CD4-positive, alpha-beta T cell (primary cell): ENCODE measurements around the gene LRPAP1. TPM values are rescaled to one million over a fixed set of nuclear protein-coding genes. Genes with fewer than 3 reads are reported as not detected.

Experiments
- ATAC-seq: fragments of 200-7000 bp; cut with Tn5 transposase; one replicate; pipeline ENCODE4 v1.10.0; 2022; ENCODE audit warnings: mild to moderate bottlenecking; ENCODE audit not compliant: poor library complexity
- CTCF ChIA-PET: fragments of 350-600 bp; sonication (Branson Sonifier 250); formaldehyde crosslinking; loops from one replicate; lab custom pipeline; 2021; ENCODE audit warnings: antibody characterized with exemption, inconsistent platforms; lab: Charles Lee
- POLR2A ChIA-PET: fragments of 350-600 bp; sonication (Branson Sonifier 250); formaldehyde crosslinking; loops from one replicate; lab custom pipeline; 2021; ENCODE audit warnings: antibody characterized with exemption, inconsistent platforms; lab: Charles Lee
- DNase-seq, 14 experiments: peaks; one replicate each; pipeline ENCODE4 v3.0.0-alpha.2; 2013 to 2020; ENCODE audit warnings: mixed read lengths in 2 of 14
- H3K27ac ChIP-seq, 2 donors: one replicate each; pipeline versions ENCODE4 v1.5.1 to v1.7.0; 2013; ENCODE audit warnings: low read length in 2 of 2, low read depth in 1 of 2, mild to moderate bottlenecking in 1 of 2
- H3K27me3 ChIP-seq, 2 experiments: 1 replicate in 1 of 2; 2 replicates in 1 of 2; pipeline versions ENCODE4 v1.6.1 to v1.7.0; 2013; ENCODE audit warnings: low read length in 2 of 2, control low read depth in 1 of 2, mild to moderate bottlenecking in 1 of 2, moderate library complexity in 1 of 2; ENCODE audit not compliant: insufficient read depth in 2 of 2, control insufficient read depth in 1 of 2
- H3K36me3 ChIP-seq: one replicate; pipeline ENCODE4 v1.6.1; 2013; ENCODE audit warnings: low read length, control low read depth; ENCODE audit not compliant: insufficient read depth
- H3K4me1 ChIP-seq: one replicate; pipeline ENCODE4 v1.6.1; 2013; ENCODE audit warnings: low read length, control low read depth; ENCODE audit not compliant: insufficient read depth
- H3K4me3 ChIP-seq: one replicate; pipeline ENCODE4 v1.5.1; 2013; ENCODE audit warnings: mild to moderate bottlenecking, low read length, moderate library complexity
- H3K9me3 ChIP-seq, 2 experiments: 1 replicate in 1 of 2; 2 replicates in 1 of 2; pipeline versions ENCODE4 v1.6.1 to v1.7.0; 2013; ENCODE audit warnings: low read length in 2 of 2, mild to moderate bottlenecking in 2 of 2, control low read depth in 1 of 2, moderate library complexity in 1 of 2; ENCODE audit not compliant: control insufficient read depth in 1 of 2, insufficient read depth in 1 of 2
- H3K27ac Mint-ChIP-seq: one replicate; pipeline ENCODE4 v1.8.0; 2020; ENCODE audit warnings: mixed read lengths
- H3K27me3 Mint-ChIP-seq: one replicate; pipeline ENCODE4 v1.8.0; 2021; ENCODE audit warnings: mixed read lengths
- H3K36me3 Mint-ChIP-seq: one replicate; pipeline ENCODE4 v1.8.0; 2021; ENCODE audit warnings: low read depth, mixed read lengths
- H3K4me1 Mint-ChIP-seq: one replicate; pipeline ENCODE4 v1.8.0; 2021; ENCODE audit warnings: low read depth, mixed read lengths
- H3K4me3 Mint-ChIP-seq: one replicate; pipeline ENCODE4 v1.8.0; 2020; ENCODE audit warnings: mild to moderate bottlenecking, mixed read lengths
- H3K9me3 Mint-ChIP-seq: one replicate; pipeline ENCODE4 v1.8.0; 2020; ENCODE audit warnings: mixed read lengths
- CTCF ChIP-seq: fragments of 200-600 bp; IDR thresholded peaks from one replicate; pipeline ENCODE4 v1.8.0; 2022; ENCODE audit warnings: antibody characterized with exemption, mild to moderate bottlenecking
- intact Hi-C, 2 experiments: fragments of 100-400 bp; cut with DNase I in 1 of 2; cut with micrococcal nuclease in 1 of 2; formaldehyde crosslinking; loops; one replicate each; pipeline versions ENCODE4 v1.15.1 to v1.9.0; 2023 to 2025; cut with DNase I, micrococcal nuclease
- total RNA-seq, 174 experiments: library from RNA in 2 of 174; stranded (reverse) in 2 of 174; gene quantifications; one replicate each; pipeline ENCODE4 v1.2.3 and lab custom pipeline; 2021 to 2026

Gene LRPAP1
- total RNA-seq, 2 experiments from 2014 or later, result 84.2 to 88.0 TPM

- Histone ChIP-seq H3K4me1 (no peaks in the 10 kb centered on the region), H3K27ac (no peak overlapping the region), H3K27me3 (peaks cover 15 to 43% of the 10 kb centered on the region in 2 experiments), H3K9me3 (peaks cover 0 to 16% of the 10 kb centered on the region in 2 experiments), H3K4me3 (no peak overlapping the region), H3K36me3 (no peaks in the 10 kb centered on the region)
- TF ChIP-seq CTCF, result no peak
- H3K9me3 Mint-ChIP-seq, result no peaks in the 10 kb centered on the region
- DNase-seq (no peak), ATAC-seq (no peak)
- no peaks in the 10 kb centered on the region for H3K36me3 Mint-ChIP-seq
- H3K27me3 Mint-ChIP-seq, result peaks cover 15% of the 10 kb centered on the region
- H3K4me1 Mint-ChIP-seq, result no peaks in the 10 kb centered on the region
- intact Hi-C loops, result no loop called here
- ChIA-PET CTCF (no interaction called here), POLR2A (no interaction called here)
- H3K4me3 Mint-ChIP-seq, result no peak overlapping the region
- H3K27ac Mint-ChIP-seq, result no peak overlapping the region
Measured at GRCh38 chr4:3495204-3495975, 36.8 kb downstream of the LRPAP1 start.

- no peak for TF ChIP-seq CTCF
- Histone ChIP-seq H3K36me3 (no peaks in the 10 kb centered on the region), H3K4me1 (no peaks in the 10 kb centered on the region), H3K27ac (no peak overlapping the region), H3K4me3 (no peak overlapping the region), H3K27me3 (peaks cover 15 to 44% of the 10 kb centered on the region in 2 experiments), H3K9me3 (peaks cover 0 to 16% of the 10 kb centered on the region in 2 experiments)
- ATAC-seq, result no peak
- Mint-ChIP-seq H3K36me3 (no peaks in the 10 kb centered on the region), H3K4me1 (no peaks in the 10 kb centered on the region), H3K9me3 (no peaks in the 10 kb centered on the region), H3K27ac (no peak overlapping the region), H3K4me3 (no peak overlapping the region), H3K27me3 (peaks cover 20% of the 10 kb centered on the region)
- intact Hi-C loops, result no loop called here
- ChIA-PET CTCF (no interaction called here), POLR2A (no interaction called here)
- DNase-seq, result no peak
Measured at GRCh38 chr4:3494462-3494871, 37.8 kb downstream of the LRPAP1 start.

GRCh38 chr4:3493720-3494461, 38.3 kb downstream of the LRPAP1 start:
- no peak for ATAC-seq
- H3K27me3 ChIP-seq, result peaks cover 15 to 44% of the 10 kb centered on the region in 2 experiments
- intact Hi-C loops, result no loop called here
- ChIA-PET CTCF (no interaction called here), POLR2A (no interaction called here)
- H3K4me3 Mint-ChIP-seq, result no peak overlapping the region
- no peak overlapping the region for H3K4me3 ChIP-seq
- no peaks in the 10 kb centered on the region for H3K9me3 Mint-ChIP-seq
- no peaks in the 10 kb centered on the region for H3K4me1 Mint-ChIP-seq
- no peaks in the 10 kb centered on the region for H3K36me3 Mint-ChIP-seq
- H3K27ac Mint-ChIP-seq, result no peak overlapping the region
- DNase-seq, result no peak
- no peak for TF ChIP-seq CTCF
- peaks cover 0 to 16% of the 10 kb centered on the region in 2 experiments for H3K9me3 ChIP-seq
- no peaks in the 10 kb centered on the region for H3K4me1 ChIP-seq
- no peak overlapping the region for H3K27ac ChIP-seq
- H3K27me3 Mint-ChIP-seq, result peaks cover 26% of the 10 kb centered on the region
- H3K36me3 ChIP-seq, result no peaks in the 10 kb centered on the region
